ENCODE data around the gene SHROOM4.

SHROOM4 gene

DNA sequence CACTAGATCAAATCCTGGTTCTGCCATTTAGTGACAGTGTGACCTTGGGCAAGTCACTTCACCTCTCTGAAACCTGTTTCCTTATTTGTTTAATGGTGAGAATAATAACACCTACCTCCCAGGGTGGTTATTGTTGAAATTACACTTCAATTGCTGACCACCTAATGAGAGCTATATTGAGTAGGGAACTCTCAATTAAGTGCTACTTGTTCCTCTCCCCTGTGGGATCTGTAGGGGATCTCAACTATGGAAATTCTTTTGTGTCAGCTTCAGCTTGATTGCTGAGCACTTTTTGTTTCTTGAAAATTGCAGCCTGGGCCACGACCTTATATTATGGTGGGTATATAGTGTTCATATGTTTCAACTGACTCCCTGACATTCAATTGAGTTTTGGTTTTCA, 102.1 kb downstream of the SHROOM4 start:
- TF ChIP-seq, protein P1, sequence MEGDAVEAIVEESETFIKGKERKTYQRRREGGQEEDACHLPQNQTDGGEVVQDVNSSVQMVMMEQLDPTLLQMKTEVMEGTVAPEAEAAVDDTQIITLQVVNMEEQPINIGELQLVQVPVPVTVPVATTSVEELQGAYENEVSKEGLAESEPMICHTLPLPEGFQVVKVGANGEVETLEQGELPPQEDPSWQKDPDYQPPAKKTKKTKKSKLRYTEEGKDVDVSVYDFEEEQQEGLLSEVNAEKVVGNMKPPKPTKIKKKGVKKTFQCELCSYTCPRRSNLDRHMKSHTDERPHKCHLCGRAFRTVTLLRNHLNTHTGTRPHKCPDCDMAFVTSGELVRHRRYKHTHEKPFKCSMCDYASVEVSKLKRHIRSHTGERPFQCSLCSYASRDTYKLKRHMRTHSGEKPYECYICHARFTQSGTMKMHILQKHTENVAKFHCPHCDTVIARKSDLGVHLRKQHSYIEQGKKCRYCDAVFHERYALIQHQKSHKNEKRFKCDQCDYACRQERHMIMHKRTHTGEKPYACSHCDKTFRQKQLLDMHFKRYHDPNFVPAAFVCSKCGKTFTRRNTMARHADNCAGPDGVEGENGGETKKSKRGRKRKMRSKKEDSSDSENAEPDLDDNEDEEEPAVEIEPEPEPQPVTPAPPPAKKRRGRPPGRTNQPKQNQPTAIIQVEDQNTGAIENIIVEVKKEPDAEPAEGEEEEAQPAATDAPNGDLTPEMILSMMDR (IDR thresholded peaks at IDR 0.05; ENCODE audit: low read depth, low read length), result no peak
- Histone ChIP-seq H3K36me3 (no peaks in the 10 kb centered on the region), H3K9me3 (no peaks in the 10 kb centered on the region), H3K4me1 (no peaks in the 10 kb centered on the region; the same call in 1 of the 2 replicates), H3K27me3 (no peaks in the 10 kb centered on the region), H3K4me3 (ENCODE audit: low read depth, low read length) (no peak overlapping the region)
- DNase-seq, result no peak

DNA sequence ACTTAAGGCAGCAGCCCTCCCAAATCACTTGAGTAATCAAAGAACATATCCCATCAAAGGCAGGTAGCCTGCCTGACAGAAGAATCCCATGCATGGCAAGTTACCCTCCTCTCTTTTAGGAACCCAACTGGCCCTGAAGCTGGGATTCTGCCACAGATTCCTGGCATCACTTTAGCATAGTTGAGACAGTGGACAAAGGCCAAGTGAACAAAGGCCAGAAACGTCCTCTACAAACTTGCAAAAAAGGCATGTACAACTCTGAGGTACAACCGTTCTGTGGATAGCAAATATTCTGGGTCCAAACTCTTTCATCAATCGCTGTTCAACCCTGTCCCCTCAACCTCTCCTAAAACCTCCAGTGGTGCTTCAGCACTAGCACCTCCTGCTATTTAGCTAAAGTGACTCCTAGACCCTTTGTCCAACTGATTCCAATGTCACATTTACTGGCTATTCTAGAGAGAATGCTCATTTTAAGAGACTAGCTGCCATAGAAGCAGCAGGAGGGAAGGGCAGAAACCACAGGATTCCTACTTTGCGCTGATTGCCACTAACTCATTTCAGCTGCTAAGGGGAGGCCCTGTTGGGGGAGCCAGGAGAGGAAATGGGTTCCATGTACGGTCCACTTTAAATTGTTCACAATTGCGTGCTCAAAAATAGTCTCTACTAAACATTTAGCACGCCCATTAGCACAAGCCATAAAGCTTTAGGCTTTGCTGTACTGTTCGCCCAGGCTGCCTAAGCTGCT, 105.9 kb downstream of the SHROOM4 start:
- Histone ChIP-seq H3K4me3 (ENCODE audit: low read depth, low read length) (no peak overlapping the region), H3K27me3 (no peaks in the 10 kb centered on the region), H3K4me1 (no peaks in the 10 kb centered on the region; the same call in 1 of the 2 replicates), H3K36me3 (no peaks in the 10 kb centered on the region), H3K9me3 (no peaks in the 10 kb centered on the region)
- TF ChIP-seq, protein P1 (IDR thresholded peaks at IDR 0.05; ENCODE audit: low read depth, low read length), result no peak
- no peak for DNase-seq

DNA sequence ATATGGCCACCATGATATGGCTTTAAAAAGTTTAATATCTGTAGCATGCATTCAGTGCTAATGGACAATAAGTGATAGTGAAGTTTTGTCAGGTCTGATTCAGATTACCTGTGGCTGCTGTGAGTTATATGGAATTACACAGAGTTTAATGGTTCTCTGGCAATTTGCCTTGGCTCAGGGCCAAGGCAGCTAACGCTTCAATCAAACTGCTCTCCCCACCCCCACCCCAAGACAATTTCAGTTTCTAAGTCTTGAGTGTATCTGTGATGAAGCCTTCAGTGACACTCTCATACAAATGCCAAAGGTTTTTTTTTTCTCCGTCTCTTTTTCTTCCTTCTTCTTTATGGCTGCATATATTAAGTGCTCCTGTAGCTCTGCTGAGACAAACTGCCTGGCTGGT, 106.6 kb downstream of the SHROOM4 start:
- no peaks in the 10 kb centered on the region for H3K27me3 ChIP-seq
- no peaks in the 10 kb centered on the region; the same call in 1 of the 2 replicates for H3K4me1 ChIP-seq
- TF ChIP-seq, protein P1 (IDR thresholded peaks at IDR 0.05; ENCODE audit: low read depth, low read length), result no peak
- H3K36me3 ChIP-seq, result no peaks in the 10 kb centered on the region
- H3K4me3 ChIP-seq (ENCODE audit: low read depth, low read length), result no peak overlapping the region
- H3K9me3 ChIP-seq, result no peaks in the 10 kb centered on the region
- peak; percentile 30 for DNase-seq

DNA sequence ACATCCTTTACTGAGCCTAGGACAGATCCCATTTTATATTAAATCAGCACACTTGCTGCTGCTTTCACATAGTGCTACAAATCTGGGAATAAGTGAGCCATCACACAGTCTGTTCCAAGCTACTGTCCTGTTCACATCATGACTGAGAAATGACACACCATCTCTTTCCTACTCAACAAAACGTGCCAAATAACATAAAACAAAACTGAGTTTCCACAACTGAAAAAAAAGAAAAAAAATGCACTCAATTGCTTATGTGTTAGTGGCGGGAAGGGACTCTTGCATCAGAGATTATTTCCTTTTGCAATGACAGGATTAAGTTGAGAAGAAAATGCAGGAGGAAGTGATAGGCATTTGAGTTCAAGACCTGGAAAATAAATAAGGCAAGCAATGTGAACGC, 109.0 kb downstream of the SHROOM4 start:
- TF ChIP-seq, protein P1 (IDR thresholded peaks at IDR 0.05; ENCODE audit: low read depth, low read length), result no peak
- DNase-seq, result no peak
- H3K36me3 ChIP-seq, result no peaks in the 10 kb centered on the region
- H3K4me3 ChIP-seq (ENCODE audit: low read depth, low read length), result no peak overlapping the region
- no peaks in the 10 kb centered on the region for H3K27me3 ChIP-seq
- no peaks in the 10 kb centered on the region; the same call in 1 of the 2 replicates for H3K4me1 ChIP-seq
- H3K9me3 ChIP-seq, result no peaks in the 10 kb centered on the region

DNA sequence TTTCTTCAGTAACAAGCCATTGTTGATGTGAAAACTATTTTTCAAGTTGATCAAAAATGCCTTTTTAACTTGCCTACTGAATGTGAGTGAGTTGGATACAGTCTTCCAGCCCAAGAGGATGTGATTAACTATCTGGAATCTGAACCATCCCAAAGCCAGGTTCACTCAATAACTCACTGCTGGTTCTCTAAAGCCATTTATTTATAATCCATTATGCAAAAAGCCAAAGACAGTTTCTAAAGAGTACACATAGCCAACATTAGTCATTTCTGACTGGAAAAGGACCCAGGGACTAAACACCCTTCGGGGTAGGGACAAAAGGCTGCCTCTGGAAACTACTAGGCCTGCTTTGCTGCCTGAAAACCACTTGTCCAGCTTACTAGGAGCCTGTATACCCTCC, 109.6 kb downstream of the SHROOM4 start:
- H3K4me3 ChIP-seq (ENCODE audit: low read depth, low read length), result no peak overlapping the region
- H3K27me3 ChIP-seq, result no peaks in the 10 kb centered on the region
- no peak for DNase-seq
- H3K36me3 ChIP-seq, result no peaks in the 10 kb centered on the region
- no peaks in the 10 kb centered on the region for H3K9me3 ChIP-seq
- TF ChIP-seq, protein P1 (IDR thresholded peaks at IDR 0.05; ENCODE audit: low read depth, low read length), result no peak
- no peaks in the 10 kb centered on the region; the same call in 1 of the 2 replicates for H3K4me1 ChIP-seq

DNA sequence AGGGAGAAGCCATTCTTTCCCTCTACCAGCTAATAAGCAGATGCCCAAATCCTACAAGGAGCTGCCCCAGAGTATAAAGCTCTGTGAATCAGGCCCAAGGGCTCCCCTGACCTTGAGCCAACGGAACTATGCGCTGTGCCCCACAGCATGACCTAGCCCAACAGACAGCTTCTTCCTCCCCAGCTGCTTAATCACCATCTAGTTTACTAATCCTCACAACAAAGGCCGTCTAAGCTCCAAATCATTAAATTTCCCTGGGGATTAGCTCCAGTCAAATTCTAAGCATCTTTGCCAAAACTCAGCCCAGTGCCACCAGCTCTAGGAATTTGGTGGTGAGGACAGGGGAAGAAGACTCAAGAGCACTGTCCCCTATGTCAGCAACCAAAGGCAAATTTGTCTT, 113.1 kb downstream of the SHROOM4 start:
- H3K36me3 ChIP-seq, result no peaks in the 10 kb centered on the region
- H3K9me3 ChIP-seq, result no peaks in the 10 kb centered on the region
- TF ChIP-seq, protein P1 (IDR thresholded peaks at IDR 0.05; ENCODE audit: low read depth, low read length), result no peak
- no peaks in the 10 kb centered on the region for H3K27me3 ChIP-seq
- DNase-seq, result no peak
- no peak overlapping the region for H3K4me3 ChIP-seq (ENCODE audit: low read depth, low read length)
- no peaks in the 10 kb centered on the region; the same call in 1 of the 2 replicates for H3K4me1 ChIP-seq

All from BE2C (cell line).